WTC11 (cell line): ENCODE data around the gene FOXF2.

Source experiments
- CREB1 ChIP-seq: sonication (generic); formaldehyde crosslinking; IDR thresholded peaks from 2 replicates; pipeline ENCODE4 v1.8.0; 2023; ENCODE audit warnings: mild to moderate bottlenecking, missing genetic modification reagents
- ESRRA ChIP-seq: sonication (generic); formaldehyde crosslinking; IDR thresholded peaks from 2 replicates; pipeline ENCODE4 v1.8.1; 2022; ENCODE audit warnings: mild to moderate bottlenecking, missing genetic modification reagents, borderline replicate concordance
- FOXP1 ChIP-seq: sonication (generic); formaldehyde crosslinking; IDR thresholded peaks from 2 replicates; pipeline ENCODE4 v1.8.0; 2022; ENCODE audit warnings: missing genetic modification reagents, mild to moderate bottlenecking, moderate library complexity, borderline replicate concordance
- NR1H2 ChIP-seq: sonication (generic); formaldehyde crosslinking; IDR thresholded peaks from 2 replicates; pipeline ENCODE4 v1.9.0; 2021; ENCODE audit warnings: mild to moderate bottlenecking, moderate library complexity, missing genetic modification reagents
- SMAD3 ChIP-seq: sonication (generic); formaldehyde crosslinking; IDR thresholded peaks from 2 replicates; pipeline ENCODE4 v1.8.0; 2022; ENCODE audit warnings: missing genetic modification reagents, mild to moderate bottlenecking, borderline replicate concordance
- ZNF232 ChIP-seq: sonication (generic); formaldehyde crosslinking; IDR thresholded peaks from 2 replicates; pipeline ENCODE4 v1.8.0; 2022; ENCODE audit warnings: mild to moderate bottlenecking, missing genetic modification reagents
- TF ChIP-seq, protein P1 (sequence below): fragments of 200-600 bp; IDR thresholded peaks from 2 replicates; pipeline ENCODE4 v1.8.0; 2022; ENCODE audit warnings: antibody characterized with exemption
- TF ChIP-seq, protein P2 (sequence below): sonication (generic); formaldehyde crosslinking; IDR thresholded peaks from 2 replicates; pipeline ENCODE4 v1.8.1; 2023; ENCODE audit warnings: mild to moderate bottlenecking, missing genetic modification reagents, moderate library complexity

DNA sequence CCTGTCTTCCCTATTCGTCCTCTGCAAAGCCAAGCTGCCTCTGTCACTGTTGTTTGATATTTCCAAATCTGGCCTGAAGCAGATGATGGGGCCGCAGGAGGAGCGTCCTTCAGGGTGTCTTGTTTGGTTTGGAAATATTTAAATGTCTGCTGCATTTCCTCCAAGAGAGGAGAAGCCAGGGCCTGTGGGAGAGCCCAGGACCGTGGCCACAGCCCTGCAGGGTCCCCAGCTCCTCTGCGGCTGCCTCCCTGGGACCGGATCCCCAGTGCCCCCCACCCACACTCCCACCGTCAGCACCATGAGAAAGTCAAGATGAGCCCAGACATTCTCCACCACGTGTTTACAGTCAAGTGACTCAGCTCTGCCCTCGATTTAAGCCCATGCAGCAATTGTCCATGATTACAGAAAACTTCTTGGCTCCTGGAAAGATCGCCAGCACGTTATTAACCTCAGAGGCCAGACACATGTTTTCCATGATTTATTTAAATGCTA lies 18.2 kb downstream of the FOXF2 start:
- TF ChIP-seq, protein P1, sequence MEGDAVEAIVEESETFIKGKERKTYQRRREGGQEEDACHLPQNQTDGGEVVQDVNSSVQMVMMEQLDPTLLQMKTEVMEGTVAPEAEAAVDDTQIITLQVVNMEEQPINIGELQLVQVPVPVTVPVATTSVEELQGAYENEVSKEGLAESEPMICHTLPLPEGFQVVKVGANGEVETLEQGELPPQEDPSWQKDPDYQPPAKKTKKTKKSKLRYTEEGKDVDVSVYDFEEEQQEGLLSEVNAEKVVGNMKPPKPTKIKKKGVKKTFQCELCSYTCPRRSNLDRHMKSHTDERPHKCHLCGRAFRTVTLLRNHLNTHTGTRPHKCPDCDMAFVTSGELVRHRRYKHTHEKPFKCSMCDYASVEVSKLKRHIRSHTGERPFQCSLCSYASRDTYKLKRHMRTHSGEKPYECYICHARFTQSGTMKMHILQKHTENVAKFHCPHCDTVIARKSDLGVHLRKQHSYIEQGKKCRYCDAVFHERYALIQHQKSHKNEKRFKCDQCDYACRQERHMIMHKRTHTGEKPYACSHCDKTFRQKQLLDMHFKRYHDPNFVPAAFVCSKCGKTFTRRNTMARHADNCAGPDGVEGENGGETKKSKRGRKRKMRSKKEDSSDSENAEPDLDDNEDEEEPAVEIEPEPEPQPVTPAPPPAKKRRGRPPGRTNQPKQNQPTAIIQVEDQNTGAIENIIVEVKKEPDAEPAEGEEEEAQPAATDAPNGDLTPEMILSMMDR, result no peak
- TF ChIP-seq NR1H2 (CRISPR knock-in tag) (no peak), FOXP1 (CRISPR knock-in tag) (no peak), CREB1 (CRISPR knock-in tag) (no peak), ZNF232 (CRISPR knock-in tag) (no peak), ESRRA (CRISPR knock-in tag) (no peak), SMAD3 (CRISPR knock-in tag) (no peak)
- TF ChIP-seq, protein P2, sequence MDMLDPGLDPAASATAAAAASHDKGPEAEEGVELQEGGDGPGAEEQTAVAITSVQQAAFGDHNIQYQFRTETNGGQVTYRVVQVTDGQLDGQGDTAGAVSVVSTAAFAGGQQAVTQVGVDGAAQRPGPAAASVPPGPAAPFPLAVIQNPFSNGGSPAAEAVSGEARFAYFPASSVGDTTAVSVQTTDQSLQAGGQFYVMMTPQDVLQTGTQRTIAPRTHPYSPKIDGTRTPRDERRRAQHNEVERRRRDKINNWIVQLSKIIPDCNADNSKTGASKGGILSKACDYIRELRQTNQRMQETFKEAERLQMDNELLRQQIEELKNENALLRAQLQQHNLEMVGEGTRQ, result no peak
